Endothelial cell of umbilical vein (primary cell): ENCODE data around the gene OLA1. TPM values are rescaled to one million over a fixed set of nuclear protein-coding genes. Genes with fewer than 3 reads are reported as not detected.
A peak's percentile ranks its signal among the peaks of the same experiment; 100 is the strongest.

ENCODE experiments used
- BruUV-seq: library from RNA; stranded (reverse); fragments of 400-500 nt; replicated peaks from 2 replicates; lab custom pipeline; 2021; lab: Mats Ljungman, UMichigan
- CTCF ChIA-PET: fragments of 300-600, 350-600 bp; sonication (Branson Sonifier 250); formaldehyde crosslinking; loops from one replicate; lab custom pipeline; 2021; ENCODE audit warnings: antibody characterized with exemption, inconsistent platforms; lab: Charles Lee
- POLR2A ChIA-PET: fragments of 300-600, 350-600 bp; sonication (Branson Sonifier 250); formaldehyde crosslinking; loops from one replicate; lab custom pipeline; 2021; ENCODE audit warnings: antibody characterized with exemption, inconsistent platforms; lab: Charles Lee
- DNase-seq: peaks from one replicate; pipeline ENCODE4 v3.0.0-alpha.2; 2011; ENCODE audit warnings: low read depth, low spot score
- FAIRE-seq: peaks from 2 replicates; lab custom pipeline; 2011; peaks lifted over from hg19 to GRCh38; lab: Jason Lieb, UNC
- H2AFZ ChIP-seq: 2 replicates; pipeline ENCODE4 v1.6.0; 2012; ENCODE audit warnings: low read depth, low read length, control low read depth, inconsistent platforms
- H3K27ac ChIP-seq: 2 replicates; pipeline ENCODE4 v1.5.1; 2011; ENCODE audit warnings: low read depth, mild to moderate bottlenecking, control low read depth, low read length, moderate library complexity; ENCODE audit not compliant: insufficient read depth
- H3K27me3 ChIP-seq, 2 experiments: 2 replicates each; pipeline versions ENCODE4 v1.6.0 to v1.6.1; 2011; ENCODE audit warnings: low read length in 2 of 2, mixed read lengths in 1 of 2; ENCODE audit not compliant: control insufficient read depth in 2 of 2, insufficient read depth in 2 of 2
- H3K36me3 ChIP-seq, 2 experiments: 2 replicates in 1 of 2; 3 replicates in 1 of 2; pipeline ENCODE4 v1.5.1; 2011; ENCODE audit warnings: low read length in 2 of 2, mild to moderate bottlenecking in 1 of 2, moderate library complexity in 1 of 2; ENCODE audit not compliant: control insufficient read depth in 2 of 2, insufficient read depth in 2 of 2; ENCODE audit errors: extremely low read depth in 1 of 2
- H3K4me1 ChIP-seq: 3 replicates; pipeline ENCODE4 v1.5.1; 2011; ENCODE audit warnings: mild to moderate bottlenecking, low read length; ENCODE audit not compliant: control insufficient read depth, insufficient read depth; ENCODE audit errors: extremely low read depth
- H3K4me2 ChIP-seq: 2 replicates; pipeline ENCODE4 v1.6.1; 2011; ENCODE audit warnings: low read length, control low read depth, mixed read lengths; ENCODE audit not compliant: insufficient read depth
- H3K4me3 ChIP-seq, 3 experiments: fragments of 200-600 bp in 1 of 3; sonication (generic), shearing (Covaris generic) in 1 of 3; replicated peaks in 1 of 3; 2 replicates each; pipeline ENCODE4 v1.5.1; 2011 to 2016; ENCODE audit warnings: control low read depth in 3 of 3, low read length in 3 of 3, mild to moderate bottlenecking in 2 of 3, inconsistent platforms in 1 of 3, low read depth in 1 of 3, moderate library complexity in 1 of 3; ENCODE audit not compliant: insufficient read depth in 1 of 3
- H3K79me2 ChIP-seq: 2 replicates; pipeline ENCODE4 v1.6.0; 2012; ENCODE audit warnings: low read length, inconsistent platforms; ENCODE audit not compliant: control insufficient read depth, insufficient read depth
- H3K9ac ChIP-seq: replicated peaks from 2 replicates; pipeline ENCODE3; 2011; ENCODE audit warnings: low read length, control low read depth; ENCODE audit not compliant: insufficient read depth; ENCODE audit errors: extremely low read depth
- H3K9me1 ChIP-seq: replicated peaks from 3 replicates; pipeline ENCODE4 v1.6.0; 2011; ENCODE audit warnings: mild to moderate bottlenecking, low read length; ENCODE audit not compliant: control insufficient read depth, insufficient read depth; ENCODE audit errors: extremely low read depth
- H3K9me3 ChIP-seq: replicated peaks from 2 replicates; pipeline ENCODE4 v1.5.1; 2012; ENCODE audit warnings: low read length, inconsistent platforms; ENCODE audit not compliant: control insufficient read depth, insufficient read depth
- H4K20me1 ChIP-seq: replicated peaks from 2 replicates; pipeline ENCODE3; 2011; ENCODE audit warnings: mild to moderate bottlenecking, low read length; ENCODE audit not compliant: control insufficient read depth, insufficient read depth; ENCODE audit errors: extremely low read depth
- EZH2 ChIP-seq: IDR thresholded peaks from 2 replicates; pipeline ENCODE4 v1.6.1; 2012; ENCODE audit warnings: borderline replicate concordance, low read depth, mild to moderate bottlenecking, moderate library complexity, low read length, inconsistent platforms; ENCODE audit not compliant: severe bottlenecking
- FOS ChIP-seq: IDR thresholded peaks from 2 replicates; pipeline ENCODE4 v1.6.1; 2011; ENCODE audit warnings: mild to moderate bottlenecking, low read length, moderate library complexity, borderline replicate concordance; ENCODE audit not compliant: insufficient read depth
- GATA2 ChIP-seq: IDR thresholded peaks from 2 replicates; pipeline ENCODE4 v1.7.0; 2011; ENCODE audit warnings: low read depth, mild to moderate bottlenecking, moderate library complexity, mixed read lengths, low read length; ENCODE audit not compliant: insufficient read length, insufficient read depth
- JUN ChIP-seq: IDR thresholded peaks from 2 replicates; pipeline ENCODE4 v1.6.1; 2011; ENCODE audit warnings: borderline replicate concordance, low read depth; ENCODE audit not compliant: insufficient read length, insufficient read depth
- MYC ChIP-seq: IDR thresholded peaks from one replicate; pipeline ENCODE4 v1.6.1; 2011; ENCODE audit warnings: mild to moderate bottlenecking, low read depth, low read length
- POLR2A ChIP-seq: IDR thresholded peaks from 2 replicates; pipeline ENCODE4 v1.6.1; 2012; ENCODE audit warnings: low read depth, mild to moderate bottlenecking, control low read depth, low read length
- POLR2AphosphoS5 ChIP-seq: IDR thresholded peaks from 2 replicates; pipeline ENCODE4 v1.6.1; 2012; ENCODE audit warnings: low read depth, mild to moderate bottlenecking, control low read depth, low read length, moderate library complexity; ENCODE audit not compliant: insufficient read depth
- dilution Hi-C: fragments of 300-500 bp; cut with MboI; formaldehyde crosslinking; loops from one replicate; pipeline ENCODE4 v1.15.0; 2019; ENCODE audit warnings: low sequenced_read_pairs; ENCODE audit not compliant: extremely low pct_ligation_motif_present
- intact Hi-C: fragments of 100-400 bp; cut with micrococcal nuclease; formaldehyde crosslinking; loops from one replicate; pipeline ENCODE4 v1.10.0; 2022
- polyA plus RNA-seq, 4 experiments: library from polyadenylated mRNA; depleted of rRNA in 3 of 4; stranded (reverse) in 3 of 4; unstranded in 1 of 4; fragments of >200 nt; gene quantifications; 2 replicates each; pipeline versions ENCODE4 v1.2.1 to v1.2.3, GENCODE V29; 2011 to 2012; ENCODE audit warnings: missing spikeins in 1 of 4
- total RNA-seq: library from RNA; stranded (reverse); gene quantifications from 2 replicates; pipeline ENCODE4 v1.2.3, GENCODE V29; 2021
- TF ChIP-seq, protein P1 (sequence below), 2 donors: IDR thresholded peaks; 1 replicate in 1 of 2; 2 replicates in 1 of 2; pipeline ENCODE4 v1.5.1; 2011; ENCODE audit warnings: low read length in 2 of 2, mild to moderate bottlenecking in 2 of 2, moderate library complexity in 2 of 2, control low read depth in 1 of 2, inconsistent platforms in 1 of 2, low read depth in 1 of 2; ENCODE audit not compliant: insufficient read depth in 1 of 2; ENCODE audit errors: extremely low read depth in 1 of 2

OLA1 gene
- total and polyA plus RNA-seq, 2 donors (not counting 3 experiments of a cell fraction or from before 2014, with no cell fraction given): 30.6 to 93.9 TPM

DNA sequence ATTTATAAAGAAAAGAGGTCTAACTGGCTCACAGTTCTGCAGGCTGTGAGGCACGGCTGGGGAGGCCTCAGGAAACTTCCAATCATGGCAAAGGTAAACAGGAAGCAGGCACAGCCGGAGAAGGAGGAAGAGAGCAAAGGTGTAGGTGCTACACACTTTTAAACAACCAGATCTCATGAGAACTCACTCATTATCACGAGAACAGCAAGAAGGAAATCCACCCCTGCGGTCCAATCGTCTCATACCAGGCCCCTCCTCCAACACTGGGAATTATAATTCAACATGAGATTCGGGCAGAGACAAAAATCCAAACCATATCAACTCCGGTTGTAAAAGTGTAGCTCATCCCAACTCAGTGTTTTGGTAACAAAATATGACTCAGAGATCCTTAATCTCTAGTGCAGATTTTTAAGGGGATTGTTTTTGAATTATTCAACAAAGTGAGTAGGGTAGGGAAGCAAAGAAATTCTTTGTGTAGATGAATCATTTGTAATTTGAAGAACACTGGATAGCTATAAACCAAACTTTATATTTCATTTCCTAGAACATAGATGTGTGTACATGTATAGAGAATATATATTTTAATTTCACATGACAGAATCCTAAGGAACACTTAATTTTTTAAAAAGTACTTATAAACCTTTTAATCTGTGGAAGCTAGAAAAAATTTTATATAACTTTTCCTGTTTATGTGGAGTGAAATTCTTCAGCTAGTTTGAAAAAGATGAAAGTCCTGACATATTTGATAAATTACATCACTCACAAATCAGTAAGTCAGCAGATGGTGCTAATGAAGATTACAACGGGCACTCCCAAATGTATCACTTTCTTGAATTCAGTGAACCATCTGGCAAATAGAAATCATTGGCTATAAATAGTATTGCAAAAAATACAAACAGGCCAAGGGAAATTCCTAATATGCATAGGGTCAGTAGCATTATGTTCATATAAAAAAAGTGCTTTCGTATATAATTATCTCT lies 130.1 kb downstream of the OLA1 start:
- Histone ChIP-seq H3K27me3 (no peaks in the 10 kb centered on the region), H4K20me1 (no peaks in the 10 kb centered on the region), H2AFZ (peak overlapping the region; percentile 28), H3K9ac (peak overlapping the region; percentile 21), H3K4me2 (peak overlapping the region; percentile 69), H3K79me2 (no peaks in the 10 kb centered on the region), H3K27ac (peak overlapping the region; percentile 53), H3K4me3 (peak overlapping the region in 1 of 3 experiments; percentile 17), H3K9me1 (peaks cover 3% of the 10 kb centered on the region), H3K4me1 (peaks cover 48% of the 10 kb centered on the region), H3K36me3 (peaks cover 0 to 2% of the 10 kb centered on the region in 2 experiments), H3K9me3 (no peaks in the 10 kb centered on the region)
- intact Hi-C loops: no loop called here
- POLR2A ChIA-PET: no interaction called here
- CTCF ChIA-PET: interaction anchor here (0.9 to 1.9 kb wide), 4 partner anchors 16 to 62 kb away, joined by 3 to 6 read pairs (median 4); no protein-coding TSS in a partner anchor
- FAIRE-seq: no peak
- dilution Hi-C loops: no loop called here
- BruUV-seq: TSS peak; percentile 65
- DNase-seq: peak; percentile 64
- TF ChIP-seq GATA2: peak; percentile 42
- no peak for TF ChIP-seq POLR2A
- TF ChIP-seq JUN: peak; percentile 40
- TF ChIP-seq MYC: no peak
- no peak for TF ChIP-seq POLR2AphosphoS5
- TF ChIP-seq FOS: peak; percentile 67
- no peak for TF ChIP-seq EZH2
- TF ChIP-seq, protein P1, sequence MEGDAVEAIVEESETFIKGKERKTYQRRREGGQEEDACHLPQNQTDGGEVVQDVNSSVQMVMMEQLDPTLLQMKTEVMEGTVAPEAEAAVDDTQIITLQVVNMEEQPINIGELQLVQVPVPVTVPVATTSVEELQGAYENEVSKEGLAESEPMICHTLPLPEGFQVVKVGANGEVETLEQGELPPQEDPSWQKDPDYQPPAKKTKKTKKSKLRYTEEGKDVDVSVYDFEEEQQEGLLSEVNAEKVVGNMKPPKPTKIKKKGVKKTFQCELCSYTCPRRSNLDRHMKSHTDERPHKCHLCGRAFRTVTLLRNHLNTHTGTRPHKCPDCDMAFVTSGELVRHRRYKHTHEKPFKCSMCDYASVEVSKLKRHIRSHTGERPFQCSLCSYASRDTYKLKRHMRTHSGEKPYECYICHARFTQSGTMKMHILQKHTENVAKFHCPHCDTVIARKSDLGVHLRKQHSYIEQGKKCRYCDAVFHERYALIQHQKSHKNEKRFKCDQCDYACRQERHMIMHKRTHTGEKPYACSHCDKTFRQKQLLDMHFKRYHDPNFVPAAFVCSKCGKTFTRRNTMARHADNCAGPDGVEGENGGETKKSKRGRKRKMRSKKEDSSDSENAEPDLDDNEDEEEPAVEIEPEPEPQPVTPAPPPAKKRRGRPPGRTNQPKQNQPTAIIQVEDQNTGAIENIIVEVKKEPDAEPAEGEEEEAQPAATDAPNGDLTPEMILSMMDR (IDR thresholded peaks at IDR 0.05; ENCODE audit: extremely low read depth in 1 of 2, insufficient read depth in 1 of 2, low read depth in 1 of 2, low read length in 2 of 2): no peak
